Hepatocyte (in vitro differentiated cells): ENCODE results near the gene SGPL1. TPM values are rescaled to one million over a fixed set of nuclear protein-coding genes. Genes with fewer than 3 reads are reported as not detected.
"Not testable (repeated sequence)": the region's sequence is repeated elsewhere in the genome, so short reads cannot be mapped to it uniquely, and the experiment has no call there.

Experiments used
- DNase-seq: peaks from one replicate; pipeline ENCODE4 v3.0.0-alpha.2; 2016; ENCODE audit warnings: low spot score
- H2AFZ ChIP-seq: fragments of 200-600 bp; sonication (generic); 2 replicates; pipeline ENCODE4 v1.6.0; 2016; ENCODE audit warnings: antibody characterized with exemption, mild to moderate bottlenecking
- H3K27ac ChIP-seq: fragments of 200-600 bp; sonication (generic); 2 replicates; pipeline ENCODE4 v1.5.1; 2016; ENCODE audit warnings: mild to moderate bottlenecking
- H3K27me3 ChIP-seq: fragments of 200-600 bp; sonication (generic); 2 replicates; pipeline ENCODE4 v1.6.1; 2016
- H3K36me3 ChIP-seq: fragments of 200-600 bp; sonication (generic); replicated peaks from 2 replicates; pipeline ENCODE4 v1.5.1; 2016; ENCODE audit warnings: low read depth; ENCODE audit not compliant: insufficient read depth
- H3K4me1 ChIP-seq: fragments of 200-600 bp; sonication (generic); 2 replicates; pipeline ENCODE4 v1.5.1; 2016; ENCODE audit warnings: mild to moderate bottlenecking, moderate library complexity; ENCODE audit not compliant: insufficient read depth
- H3K4me2 ChIP-seq: fragments of 200-600 bp; sonication (generic); 2 replicates; pipeline ENCODE4 v1.6.0; 2016
- H3K4me3 ChIP-seq: fragments of 200-600 bp; sonication (generic); 2 replicates; pipeline ENCODE4 v1.5.1; 2016; ENCODE audit warnings: mild to moderate bottlenecking
- H3K79me2 ChIP-seq: fragments of 200-600 bp; sonication (generic); 2 replicates; pipeline ENCODE4 v1.6.0; 2017; ENCODE audit warnings: mild to moderate bottlenecking
- H3K9me2 ChIP-seq: fragments of 200-600 bp; sonication (generic); replicated peaks from 2 replicates; pipeline ENCODE4 v1.6.0; 2017; ENCODE audit warnings: mild to moderate bottlenecking; ENCODE audit not compliant: insufficient read depth
- H3K9me3 ChIP-seq: fragments of 200-600 bp; sonication (generic); 2 replicates; pipeline ENCODE4 v1.5.1; 2016; ENCODE audit warnings: low read depth, mild to moderate bottlenecking
- H4K20me1 ChIP-seq: fragments of 200-600 bp; sonication (generic); 2 replicates; pipeline ENCODE4 v1.6.0; 2016; ENCODE audit warnings: mild to moderate bottlenecking; ENCODE audit not compliant: insufficient read depth, poor library complexity, severe bottlenecking
- EZH2 ChIP-seq: fragments of 200-600 bp; sonication (generic); IDR thresholded peaks from 2 replicates; pipeline ENCODE4 v1.6.1; 2016; ENCODE audit warnings: antibody characterized with exemption, mild to moderate bottlenecking, borderline replicate concordance
- EZH2phosphoT487 ChIP-seq: fragments of 200-600 bp; sonication (generic); IDR thresholded peaks from one replicate; pipeline ENCODE4 v1.6.1; 2018; ENCODE audit warnings: antibody characterized with exemption, mild to moderate bottlenecking, low read depth, moderate library complexity; ENCODE audit not compliant: unreplicated experiment, severe bottlenecking
- WGBS: methylation state at CpG from one replicate; pipeline ENCODE4 v1.1.6; 2016; ENCODE audit warnings: low lambda C conversion rate; ENCODE audit errors: missing lambda C conversion rate; 5-methylcytosine and 5-hydroxymethylcytosine counted together
- polyA plus RNA-seq: library from polyadenylated mRNA; unstranded; fragments of >200 nt; fragmentation: Nextera tagmentation; extraction: Ambion mirVana; gene quantifications from 2 replicates; pipeline ENCODE4 v1.2.1, GENCODE V29; 2016
- total RNA-seq: library from RNA; depleted of rRNA; stranded (reverse); fragments of >200 nt; gene quantifications from 2 replicates; pipeline ENCODE4 v1.2.3, GENCODE V29; 2014
- TF ChIP-seq, protein P1 (sequence below): fragments of 200-600 bp; sonication (generic); IDR thresholded peaks from 2 replicates; pipeline ENCODE4 v1.5.1; 2016; ENCODE audit warnings: antibody characterized with exemption, mild to moderate bottlenecking; ENCODE audit not compliant: poor library complexity

The SGPL1 gene
- total and polyA plus RNA-seq, 2 experiments from 2014 or later, result 20.2 to 43.5 TPM

DNA sequence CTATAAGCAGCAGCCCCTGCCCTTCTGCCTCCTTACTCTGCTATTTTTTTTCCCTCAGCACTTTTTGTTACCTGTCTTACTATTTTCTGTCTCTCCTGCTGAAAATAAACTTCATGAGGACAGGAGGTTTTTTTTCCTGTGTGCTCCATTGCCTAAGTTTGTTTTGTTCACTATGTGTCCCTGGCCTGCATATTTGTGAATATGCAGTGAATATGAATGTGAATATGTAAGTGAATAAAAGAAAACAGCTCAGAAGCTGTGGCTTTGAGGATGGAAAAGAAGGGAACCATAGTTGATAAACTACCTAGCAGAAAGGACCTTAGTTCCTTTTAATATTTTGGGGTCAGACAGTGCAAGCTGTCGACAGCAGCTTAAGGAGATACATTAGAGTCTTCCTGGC lies 37.7 kb downstream of the SGPL1 start:
- Histone ChIP-seq H3K4me3 (no peak overlapping the region), H3K79me2 (peaks cover 3% of the 10 kb centered on the region), H3K27ac (no peak overlapping the region), H2AFZ (no peak overlapping the region), H3K9me2 (no peaks in the 10 kb centered on the region), H3K9me3 (no peaks in the 10 kb centered on the region), H3K4me2 (no peak overlapping the region), H4K20me1 (no peaks in the 10 kb centered on the region), H3K27me3 (no peaks in the 10 kb centered on the region), H3K4me1 (no peaks in the 10 kb centered on the region), H3K36me3 (no peaks in the 10 kb centered on the region)
- DNase-seq, result no peak
- WGBS, result 96% methylated on average over 1 of the region's 1 CpG
- TF ChIP-seq EZH2, result no peak
- no peak for TF ChIP-seq EZH2phosphoT487
- TF ChIP-seq, protein P1, sequence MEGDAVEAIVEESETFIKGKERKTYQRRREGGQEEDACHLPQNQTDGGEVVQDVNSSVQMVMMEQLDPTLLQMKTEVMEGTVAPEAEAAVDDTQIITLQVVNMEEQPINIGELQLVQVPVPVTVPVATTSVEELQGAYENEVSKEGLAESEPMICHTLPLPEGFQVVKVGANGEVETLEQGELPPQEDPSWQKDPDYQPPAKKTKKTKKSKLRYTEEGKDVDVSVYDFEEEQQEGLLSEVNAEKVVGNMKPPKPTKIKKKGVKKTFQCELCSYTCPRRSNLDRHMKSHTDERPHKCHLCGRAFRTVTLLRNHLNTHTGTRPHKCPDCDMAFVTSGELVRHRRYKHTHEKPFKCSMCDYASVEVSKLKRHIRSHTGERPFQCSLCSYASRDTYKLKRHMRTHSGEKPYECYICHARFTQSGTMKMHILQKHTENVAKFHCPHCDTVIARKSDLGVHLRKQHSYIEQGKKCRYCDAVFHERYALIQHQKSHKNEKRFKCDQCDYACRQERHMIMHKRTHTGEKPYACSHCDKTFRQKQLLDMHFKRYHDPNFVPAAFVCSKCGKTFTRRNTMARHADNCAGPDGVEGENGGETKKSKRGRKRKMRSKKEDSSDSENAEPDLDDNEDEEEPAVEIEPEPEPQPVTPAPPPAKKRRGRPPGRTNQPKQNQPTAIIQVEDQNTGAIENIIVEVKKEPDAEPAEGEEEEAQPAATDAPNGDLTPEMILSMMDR, result no peak

DNA sequence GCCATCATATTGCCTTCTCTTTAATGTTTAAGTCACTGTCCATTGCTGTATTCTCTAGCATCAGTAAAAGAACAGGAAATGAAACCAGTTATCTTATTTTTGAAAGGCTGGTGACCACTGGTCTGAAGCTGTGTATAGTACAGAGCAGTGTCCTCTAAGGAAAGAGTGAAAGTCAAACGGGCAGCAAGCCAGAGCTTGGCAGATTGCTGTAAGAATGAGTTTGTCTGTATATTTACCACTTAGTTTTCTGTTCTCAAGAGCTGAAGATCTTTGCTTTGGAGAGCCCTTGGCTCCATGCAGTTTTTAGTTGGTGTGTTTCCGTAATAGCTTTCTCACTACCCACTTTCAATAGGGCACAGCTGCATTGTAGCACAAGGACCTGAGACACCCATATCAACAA lies 40.7 kb downstream of the SGPL1 start:
- Histone ChIP-seq H3K4me1 (no peaks in the 10 kb centered on the region), H3K9me2 (no peaks in the 10 kb centered on the region), H3K4me2 (no peak overlapping the region), H3K36me3 (no peaks in the 10 kb centered on the region), H2AFZ (no peak overlapping the region), H3K79me2 (no peaks in the 10 kb centered on the region), H4K20me1 (no peaks in the 10 kb centered on the region), H3K27me3 (no peaks in the 10 kb centered on the region), H3K9me3 (no peaks in the 10 kb centered on the region), H3K4me3 (no peak overlapping the region), H3K27ac (no peak overlapping the region)
- no peak for DNase-seq
- 91% methylated on average over 2 of the region's 2 CpGs for WGBS
- TF ChIP-seq, protein P1, result no peak
- TF ChIP-seq EZH2 (no peak), EZH2phosphoT487 (no peak)

DNA sequence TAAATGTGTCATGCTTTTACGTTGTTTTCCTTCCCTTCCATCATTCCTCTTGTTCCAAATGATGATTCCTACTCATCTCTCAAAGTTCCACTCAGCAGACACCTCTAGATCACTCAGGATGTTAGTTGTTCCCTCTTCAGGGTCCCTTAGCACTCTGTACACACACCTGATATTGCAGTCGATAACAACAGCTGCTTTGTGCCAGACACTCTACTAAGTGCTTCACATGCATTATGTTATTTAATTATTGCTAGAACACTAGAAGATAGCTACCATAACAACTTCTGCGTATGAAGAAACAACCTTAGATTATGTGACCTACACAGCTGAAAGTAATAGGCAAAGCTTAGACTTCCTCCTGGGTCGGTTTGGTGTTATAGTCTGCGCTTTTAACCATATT lies 43.0 kb downstream of the SGPL1 start:
- no peaks in the 10 kb centered on the region for H3K79me2 ChIP-seq
- H3K4me2 ChIP-seq, result no peak overlapping the region
- no peak overlapping the region for H2AFZ ChIP-seq
- H3K9me3 ChIP-seq, result no peaks in the 10 kb centered on the region
- H3K4me3 ChIP-seq, result no peak overlapping the region
- no peaks in the 10 kb centered on the region for H4K20me1 ChIP-seq
- H3K36me3 ChIP-seq, result no peaks in the 10 kb centered on the region
- no peak overlapping the region for H3K27ac ChIP-seq
- H3K27me3 ChIP-seq, result no peaks in the 10 kb centered on the region
- H3K4me1 ChIP-seq, result no peaks in the 10 kb centered on the region
- DNase-seq, result no peak
- H3K9me2 ChIP-seq, result no peaks in the 10 kb centered on the region
- TF ChIP-seq EZH2phosphoT487, result no peak
- no peak for TF ChIP-seq EZH2
- TF ChIP-seq, protein P1, result no peak
- WGBS, result 80% methylated on average over 5 of the region's 5 CpGs

DNA sequence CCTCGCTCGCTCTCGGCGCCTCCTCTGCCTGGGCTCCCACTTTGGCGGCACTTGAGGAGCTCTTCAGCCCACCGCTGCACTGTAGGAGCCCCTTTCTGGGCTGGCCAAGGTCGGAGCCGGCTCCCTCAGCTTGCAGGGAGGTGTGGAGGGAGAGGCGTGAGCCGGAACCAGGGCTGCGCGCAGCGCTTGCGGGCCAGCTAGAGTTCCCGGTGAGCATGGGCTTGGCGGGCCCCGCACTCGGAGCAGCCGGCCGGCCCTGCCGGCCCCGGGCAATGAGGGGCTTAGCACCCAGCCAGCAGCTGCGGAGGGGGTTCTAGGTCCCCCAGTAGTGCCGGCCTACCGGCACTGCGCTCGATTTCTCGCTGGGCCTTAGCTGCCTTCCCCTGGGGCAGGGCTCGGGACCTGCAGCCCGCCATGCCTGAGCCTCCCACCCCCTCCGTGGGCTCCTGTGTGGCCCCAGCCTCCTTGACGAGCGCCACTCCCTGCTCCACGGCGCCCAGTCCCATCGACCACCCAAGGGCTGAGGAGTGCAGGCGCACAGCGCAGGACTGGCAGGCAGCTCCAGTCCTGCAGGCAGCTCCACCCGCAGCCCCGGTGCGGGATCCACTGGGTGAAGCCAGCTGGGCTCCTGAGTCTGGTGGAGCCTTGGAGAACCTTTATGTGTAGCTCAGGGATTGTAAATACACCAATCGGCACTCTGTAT lies 45.9 kb downstream of the SGPL1 start:
- H3K4me2 ChIP-seq, H3K9me3 ChIP-seq, DNase-seq, H3K36me3 ChIP-seq, H4K20me1 ChIP-seq, H3K27ac ChIP-seq, H3K9me2 ChIP-seq, H3K79me2 ChIP-seq, H3K4me3 ChIP-seq, H3K27me3 ChIP-seq, H3K4me1 ChIP-seq, H2AFZ ChIP-seq: not testable (repeated sequence)
- WGBS, result 96% methylated on average over 25 of the region's 42 CpGs
